Type B pancreatic cell (in vitro differentiated cells): ENCODE data around the gene TNFRSF12A. TPM values are rescaled to one million over a fixed set of nuclear protein-coding genes. Genes with fewer than 3 reads are reported as not detected.
A peak's percentile ranks its signal among the peaks of the same experiment; 100 is the strongest.

ENCODE experiments used
- DNase-seq: peaks from one replicate; pipeline ENCODE4 v3.0.0; 2021; ENCODE audit warnings: mixed read lengths; ENCODE audit not compliant: unreplicated experiment; ENCODE audit errors: extremely low spot score
- H3K27ac Mint-ChIP-seq: 2 replicates; pipeline ENCODE4 v1.8.0; 2021; ENCODE audit warnings: mild to moderate bottlenecking, mixed read lengths
- H3K27me3 Mint-ChIP-seq: 2 replicates; pipeline ENCODE4 v1.8.0; 2021; ENCODE audit warnings: mixed read lengths
- H3K36me3 Mint-ChIP-seq: 2 replicates; pipeline ENCODE4 v1.8.0; 2021; ENCODE audit warnings: mixed read lengths
- H3K4me1 Mint-ChIP-seq: one replicate; pipeline ENCODE4 v1.8.0; 2021; ENCODE audit warnings: mixed read lengths; ENCODE audit not compliant: unreplicated experiment
- H3K4me3 Mint-ChIP-seq: 2 replicates; pipeline ENCODE4 v1.8.0; 2021; ENCODE audit warnings: mild to moderate bottlenecking, mixed read lengths
- H3K9me3 Mint-ChIP-seq: 2 replicates; pipeline ENCODE4 v1.8.0; 2021; ENCODE audit warnings: mixed read lengths
- total RNA-seq: library from RNA; stranded (reverse); gene quantifications from 2 replicates; pipeline ENCODE4 v1.2.1, GENCODE V29; 2021; ENCODE audit warnings: low replicate concordance
- TF ChIP-seq, protein P1 (sequence below): fragments of 200-600 bp; sonication (generic); conservative IDR thresholded peaks from 2 replicates; pipeline ENCODE4 v1.5.0; 2021; ENCODE audit warnings: antibody characterized with exemption, mild to moderate bottlenecking

The TNFRSF12A gene
- total RNA-seq, 1 donor from 2014 or later: 24.0 TPM

DNA sequence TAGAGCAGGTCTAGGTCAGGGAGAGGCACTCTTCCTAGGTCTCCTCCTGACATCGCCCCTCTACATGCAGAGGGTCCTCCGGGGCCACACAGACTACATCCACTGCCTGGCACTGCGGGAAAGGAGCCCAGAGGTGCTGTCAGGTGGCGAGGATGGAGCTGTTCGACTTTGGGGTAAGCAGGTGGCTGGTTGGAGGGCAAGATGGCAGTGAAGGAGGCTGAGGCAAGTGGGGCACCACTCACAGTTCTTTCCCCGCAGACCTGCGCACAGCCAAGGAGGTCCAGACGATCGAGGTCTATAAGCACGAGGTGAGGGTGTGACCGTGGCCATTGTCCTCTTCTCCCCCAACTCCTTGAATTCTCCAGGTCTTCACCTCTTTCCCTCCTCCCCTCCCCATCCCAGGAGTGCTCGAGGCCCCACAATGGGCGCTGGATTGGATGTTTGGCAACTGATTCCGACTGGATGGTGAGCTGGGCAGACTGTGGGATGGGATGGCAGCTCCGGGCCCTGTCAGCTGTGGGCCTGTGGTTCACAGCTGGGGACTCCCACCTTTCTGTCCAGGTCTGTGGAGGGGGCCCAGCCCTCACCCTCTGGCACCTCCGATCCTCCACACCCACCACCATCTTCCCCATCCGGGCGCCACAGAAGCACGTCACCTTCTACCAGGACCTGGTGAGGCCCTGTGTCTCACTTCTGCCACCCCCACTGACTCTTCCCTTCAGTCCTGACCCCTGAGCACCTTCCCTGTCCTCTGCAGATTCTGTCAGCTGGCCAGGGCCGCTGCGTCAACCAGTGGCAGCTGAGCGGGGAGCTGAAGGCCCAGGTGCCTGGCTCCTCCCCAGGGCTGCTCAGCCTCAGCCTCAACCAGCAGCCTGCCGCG, 6.7 kb downstream of the TNFRSF12A start:
- Mint-ChIP-seq H3K4me3 (no peak overlapping the region), H3K4me1 (peaks cover 30% of the 10 kb centered on the region), H3K36me3 (peaks cover 9% of the 10 kb centered on the region), H3K27ac (peak overlapping the region; percentile 8), H3K27me3 (peaks cover 12% of the 10 kb centered on the region), H3K9me3 (no peaks in the 10 kb centered on the region)
- no peak for DNase-seq
- TF ChIP-seq, protein P1, sequence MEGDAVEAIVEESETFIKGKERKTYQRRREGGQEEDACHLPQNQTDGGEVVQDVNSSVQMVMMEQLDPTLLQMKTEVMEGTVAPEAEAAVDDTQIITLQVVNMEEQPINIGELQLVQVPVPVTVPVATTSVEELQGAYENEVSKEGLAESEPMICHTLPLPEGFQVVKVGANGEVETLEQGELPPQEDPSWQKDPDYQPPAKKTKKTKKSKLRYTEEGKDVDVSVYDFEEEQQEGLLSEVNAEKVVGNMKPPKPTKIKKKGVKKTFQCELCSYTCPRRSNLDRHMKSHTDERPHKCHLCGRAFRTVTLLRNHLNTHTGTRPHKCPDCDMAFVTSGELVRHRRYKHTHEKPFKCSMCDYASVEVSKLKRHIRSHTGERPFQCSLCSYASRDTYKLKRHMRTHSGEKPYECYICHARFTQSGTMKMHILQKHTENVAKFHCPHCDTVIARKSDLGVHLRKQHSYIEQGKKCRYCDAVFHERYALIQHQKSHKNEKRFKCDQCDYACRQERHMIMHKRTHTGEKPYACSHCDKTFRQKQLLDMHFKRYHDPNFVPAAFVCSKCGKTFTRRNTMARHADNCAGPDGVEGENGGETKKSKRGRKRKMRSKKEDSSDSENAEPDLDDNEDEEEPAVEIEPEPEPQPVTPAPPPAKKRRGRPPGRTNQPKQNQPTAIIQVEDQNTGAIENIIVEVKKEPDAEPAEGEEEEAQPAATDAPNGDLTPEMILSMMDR: no peak

DNA sequence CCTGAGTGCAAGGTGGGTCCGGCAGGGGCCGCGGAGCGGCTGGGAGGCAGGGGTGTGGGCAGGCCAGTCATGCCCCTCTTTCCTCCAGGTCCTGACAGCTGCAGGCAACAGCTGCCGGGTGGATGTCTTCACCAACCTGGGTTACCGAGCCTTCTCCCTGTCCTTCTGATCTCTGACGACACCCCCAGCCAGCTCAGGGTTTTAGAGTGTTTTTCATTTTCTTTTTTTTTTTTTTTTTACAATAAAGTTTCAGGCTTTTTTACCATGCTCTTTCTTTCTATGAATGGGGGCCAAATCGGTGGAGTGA, 7.3 kb downstream of the TNFRSF12A start:
- H3K9me3 Mint-ChIP-seq: no peaks in the 10 kb centered on the region
- H3K4me3 Mint-ChIP-seq: no peak overlapping the region
- H3K36me3 Mint-ChIP-seq: peaks cover 9% of the 10 kb centered on the region
- no peak for DNase-seq
- peaks cover 15% of the 10 kb centered on the region for H3K27me3 Mint-ChIP-seq
- peaks cover 27% of the 10 kb centered on the region for H3K4me1 Mint-ChIP-seq
- TF ChIP-seq, protein P1: no peak
- H3K27ac Mint-ChIP-seq: peak overlapping the region; percentile 21

DNA sequence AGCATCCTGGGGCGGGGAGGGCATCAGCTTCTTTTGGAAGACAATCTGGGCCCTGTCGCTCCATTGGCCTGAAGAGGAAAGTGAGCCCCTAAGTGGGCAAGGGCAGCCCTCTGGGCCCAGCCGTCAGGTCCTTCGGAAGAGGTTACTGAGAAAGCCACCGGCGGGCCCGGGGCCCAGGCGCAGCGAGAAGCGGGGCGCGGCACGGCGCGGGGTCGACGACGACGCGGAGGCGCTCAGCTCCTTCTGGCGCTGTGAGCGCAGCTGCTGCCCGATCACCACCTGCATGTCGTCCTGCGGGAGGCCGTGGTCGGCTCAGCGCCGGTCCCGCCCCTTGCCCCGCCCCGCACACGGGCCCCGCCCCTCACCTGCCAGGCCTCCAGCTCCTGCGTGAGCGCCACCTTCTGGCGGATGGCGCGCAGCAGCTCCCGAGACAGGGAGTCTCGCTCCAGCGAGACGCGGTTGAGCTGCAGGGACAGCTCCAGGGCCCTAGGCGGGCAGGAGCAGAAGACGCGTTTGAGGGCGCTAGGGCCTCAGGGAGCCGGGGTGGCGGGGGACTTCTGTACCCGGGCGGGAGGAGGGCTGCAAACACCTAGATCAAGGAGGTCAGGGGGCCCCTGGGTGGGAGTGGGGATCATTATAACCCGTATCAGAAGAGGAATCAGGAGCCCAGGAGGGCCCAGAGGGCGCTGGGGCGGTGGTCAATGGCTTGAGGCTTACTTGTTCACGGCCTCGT, 8.0 kb downstream of the TNFRSF12A start:
- H3K4me1 Mint-ChIP-seq: peaks cover 24% of the 10 kb centered on the region
- peak; percentile 94 for DNase-seq
- H3K4me3 Mint-ChIP-seq: no peak overlapping the region
- peaks cover 22% of the 10 kb centered on the region for H3K27me3 Mint-ChIP-seq
- TF ChIP-seq, protein P1: peak; percentile 92
- H3K9me3 Mint-ChIP-seq: no peaks in the 10 kb centered on the region
- H3K36me3 Mint-ChIP-seq: peaks cover 9% of the 10 kb centered on the region
- H3K27ac Mint-ChIP-seq: peak overlapping the region; percentile 21

DNA sequence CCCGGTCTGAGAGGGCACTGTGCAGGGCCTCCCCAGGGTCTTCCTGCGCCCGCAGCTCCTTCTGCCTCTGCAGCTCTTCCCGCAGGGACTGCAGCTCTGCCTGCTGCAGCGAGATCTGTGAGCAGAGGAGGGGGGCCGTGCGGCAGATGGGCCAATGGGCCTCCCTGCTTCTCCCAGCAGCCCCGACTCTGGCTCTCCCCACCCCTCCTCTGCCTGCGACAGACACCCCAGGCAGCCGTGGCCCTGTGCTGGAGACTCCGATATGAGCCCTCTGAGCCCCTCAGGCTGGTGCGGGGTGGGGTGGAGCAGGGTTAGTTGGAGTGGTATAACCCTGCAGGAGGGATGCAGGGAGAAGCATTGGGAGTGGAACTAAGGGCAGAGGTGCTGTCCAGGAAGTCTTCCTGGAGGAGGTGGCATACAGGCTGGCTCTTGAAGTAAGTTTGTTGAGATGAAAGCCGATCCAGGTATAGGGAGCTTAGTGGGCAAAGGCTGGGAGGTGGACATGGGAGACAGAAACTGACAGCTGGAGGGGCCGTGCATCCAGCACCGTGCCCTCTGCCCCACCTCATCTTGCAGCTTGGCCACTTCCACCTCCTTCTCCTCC, 8.7 kb downstream of the TNFRSF12A start:
- Mint-ChIP-seq H3K27ac (peak overlapping the region; percentile 23), H3K27me3 (peaks cover 28% of the 10 kb centered on the region), H3K4me1 (peaks cover 18% of the 10 kb centered on the region), H3K4me3 (no peak overlapping the region), H3K36me3 (peaks cover 9% of the 10 kb centered on the region), H3K9me3 (no peaks in the 10 kb centered on the region)
- TF ChIP-seq, protein P1: no peak
- DNase-seq: no peak

DNA sequence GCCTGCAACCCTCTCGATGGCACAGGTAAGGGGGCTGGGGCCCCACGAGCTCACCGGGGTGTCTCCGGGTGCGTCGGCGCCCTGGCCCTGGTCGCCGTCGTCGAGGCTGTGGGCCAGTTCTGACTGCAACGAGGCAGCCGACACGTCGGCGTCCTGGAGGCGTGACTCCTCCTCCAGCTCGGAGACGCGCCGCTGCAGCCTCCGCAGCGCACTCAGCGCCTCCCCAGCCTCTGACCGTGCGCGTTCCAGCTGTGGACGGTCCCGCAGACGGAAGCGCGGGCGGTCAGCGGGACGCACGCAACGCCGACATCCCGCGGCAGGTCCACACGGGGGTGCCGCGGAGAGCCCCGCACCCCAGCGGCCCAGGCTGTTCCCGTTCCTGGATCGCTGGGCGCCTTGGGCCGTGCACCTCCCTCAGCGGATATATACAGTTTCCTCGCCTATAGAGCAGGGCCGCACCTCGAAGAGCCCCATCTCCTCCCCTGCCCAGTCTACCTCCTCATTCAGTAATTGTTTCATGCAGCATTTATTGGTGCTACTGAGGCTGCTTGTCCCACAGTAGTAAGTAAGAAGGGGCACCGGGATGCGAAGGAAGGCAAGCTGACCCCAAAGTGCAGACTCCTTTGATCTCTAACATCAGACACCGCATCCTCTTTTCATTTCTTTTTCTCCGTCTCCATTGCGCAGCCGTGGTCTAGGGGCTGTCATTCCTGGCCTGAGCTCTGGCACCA, 9.5 kb downstream of the TNFRSF12A start:
- H3K27me3 Mint-ChIP-seq: peaks cover 32% of the 10 kb centered on the region
- no peak for DNase-seq
- TF ChIP-seq, protein P1: no peak
- H3K27ac Mint-ChIP-seq: peak overlapping the region; percentile 76
- peak overlapping the region; percentile 49 for H3K4me3 Mint-ChIP-seq
- peaks cover 12% of the 10 kb centered on the region for H3K4me1 Mint-ChIP-seq
- no peaks in the 10 kb centered on the region for H3K9me3 Mint-ChIP-seq
- peaks cover 4% of the 10 kb centered on the region for H3K36me3 Mint-ChIP-seq
